CD4-positive, alpha-beta T cell treated with Interleukin-1 beta for 1 hour (primary cell): Measurements from ENCODE around the gene TSC22D2.
"Not testable (repeated sequence)": the region's sequence is repeated elsewhere in the genome, so short reads cannot be mapped to it uniquely, and the experiment has no call there.

ENCODE experiments used
- DNase-seq, 2 donors: peaks; one replicate each; pipeline ENCODE4 v3.0.0-alpha.2; 2020 to 2022

Gene TSC22D2

GRCh38 chr3:150494411-150494977 lies 86.4 kb downstream of the TSC22D2 start:
- no peak for DNase-seq

GRCh38 chr3:150495149-150495548 lies 87.1 kb downstream of the TSC22D2 start:
- no peak for DNase-seq

GRCh38 chr3:150495563-150496168 lies 87.6 kb downstream of the TSC22D2 start:
- DNase-seq = peak in 1 of 2 donors; percentile 59

GRCh38 chr3:150497956-150498355 lies 89.9 kb downstream of the TSC22D2 start:
- no peak for DNase-seq

GRCh38 chr3:150500960-150501359 lies 92.9 kb downstream of the TSC22D2 start:
- not testable (repeated sequence) for DNase-seq

- no peak for DNase-seq
These were observed 95.5 kb downstream of the TSC22D2 start for GRCh38 chr3:150503402-150504099.

- no peak for DNase-seq
These were observed 96.4 kb downstream of the TSC22D2 start for GRCh38 chr3:150504483-150504882.

GRCh38 chr3:150508401-150508800 lies 100.3 kb downstream of the TSC22D2 start:
- DNase-seq = no peak

GRCh38 chr3:150509780-150510179 lies 101.7 kb downstream of the TSC22D2 start:
- no peak for DNase-seq

- no peak for DNase-seq
These were observed 103.2 kb downstream of the TSC22D2 start for GRCh38 chr3:150511122-150511821.

- no peak for DNase-seq
These were observed 107.1 kb downstream of the TSC22D2 start for GRCh38 chr3:150515210-150515609.
